Testis (tissue), 2 donors: ENCODE results near the gene TSHZ3.

ENCODE experiments used
- CTCF ChIP-seq, 3 experiments: fragments of 450-650 bp in 2 of 3; fragments of 200-600 bp in 1 of 3; sonication (generic) in 1 of 3; IDR thresholded peaks; one replicate each; pipeline ENCODE4 v1.5.1; 2016 to 2019; ENCODE audit warnings: antibody characterized with exemption in 3 of 3, mild to moderate bottlenecking in 2 of 3, moderate library complexity in 1 of 3
- POLR2A ChIP-seq: fragments of 450-650 bp; IDR thresholded peaks from one replicate; pipeline ENCODE4 v1.6.1; 2017; ENCODE audit warnings: antibody characterized with exemption, mild to moderate bottlenecking, moderate library complexity

GRCh38 chr19:31252441-31252840, 96.8 kb downstream of the TSHZ3 start:
- TF ChIP-seq CTCF (IDR thresholded peaks at IDR 0.05) (no peak), POLR2A (no peak)
